ENCODE data around the gene RGPD3.
"Not testable (repeated sequence)": the region's sequence is repeated elsewhere in the genome, so short reads cannot be mapped to it uniquely, and the experiment has no call there.

DNA sequence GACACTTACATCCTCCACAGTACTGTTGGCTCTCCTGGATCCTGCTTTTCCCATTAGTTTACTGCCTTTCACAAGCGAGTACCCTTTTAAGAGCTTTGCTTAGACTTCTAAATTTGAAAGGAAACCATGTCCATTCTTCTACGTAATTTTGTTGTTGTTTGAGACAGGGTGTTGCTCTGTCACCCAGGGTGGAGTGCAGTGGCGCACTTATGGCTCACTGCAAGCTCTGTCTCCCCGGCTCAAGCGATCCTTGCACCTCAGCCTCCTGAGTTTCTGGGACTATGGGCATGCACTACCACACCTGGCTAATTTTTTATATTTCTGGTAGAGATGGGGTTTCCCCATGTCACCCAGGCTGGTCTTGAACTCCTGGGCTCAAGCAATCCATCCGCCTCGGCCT lies 43.7 kb upstream of the RGPD3 start:
- TF ChIP-seq, protein P1, sequence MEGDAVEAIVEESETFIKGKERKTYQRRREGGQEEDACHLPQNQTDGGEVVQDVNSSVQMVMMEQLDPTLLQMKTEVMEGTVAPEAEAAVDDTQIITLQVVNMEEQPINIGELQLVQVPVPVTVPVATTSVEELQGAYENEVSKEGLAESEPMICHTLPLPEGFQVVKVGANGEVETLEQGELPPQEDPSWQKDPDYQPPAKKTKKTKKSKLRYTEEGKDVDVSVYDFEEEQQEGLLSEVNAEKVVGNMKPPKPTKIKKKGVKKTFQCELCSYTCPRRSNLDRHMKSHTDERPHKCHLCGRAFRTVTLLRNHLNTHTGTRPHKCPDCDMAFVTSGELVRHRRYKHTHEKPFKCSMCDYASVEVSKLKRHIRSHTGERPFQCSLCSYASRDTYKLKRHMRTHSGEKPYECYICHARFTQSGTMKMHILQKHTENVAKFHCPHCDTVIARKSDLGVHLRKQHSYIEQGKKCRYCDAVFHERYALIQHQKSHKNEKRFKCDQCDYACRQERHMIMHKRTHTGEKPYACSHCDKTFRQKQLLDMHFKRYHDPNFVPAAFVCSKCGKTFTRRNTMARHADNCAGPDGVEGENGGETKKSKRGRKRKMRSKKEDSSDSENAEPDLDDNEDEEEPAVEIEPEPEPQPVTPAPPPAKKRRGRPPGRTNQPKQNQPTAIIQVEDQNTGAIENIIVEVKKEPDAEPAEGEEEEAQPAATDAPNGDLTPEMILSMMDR (IDR thresholded peaks at IDR 0.05; ENCODE audit: low read depth, low read length, missing input control): not testable (repeated sequence)
- TF ChIP-seq YY1 (IDR thresholded peaks at IDR 0.05); TAF1 (conservative IDR thresholded peaks at IDR 0.05); NR2F2 (IDR thresholded peaks at IDR 0.05); RAD21 (IDR thresholded peaks at IDR 0.05); EGR1 (IDR thresholded peaks at IDR 0.05; ENCODE audit: low read depth in 2 of 2): not testable (repeated sequence)
- TF ChIP-seq, protein P2, sequence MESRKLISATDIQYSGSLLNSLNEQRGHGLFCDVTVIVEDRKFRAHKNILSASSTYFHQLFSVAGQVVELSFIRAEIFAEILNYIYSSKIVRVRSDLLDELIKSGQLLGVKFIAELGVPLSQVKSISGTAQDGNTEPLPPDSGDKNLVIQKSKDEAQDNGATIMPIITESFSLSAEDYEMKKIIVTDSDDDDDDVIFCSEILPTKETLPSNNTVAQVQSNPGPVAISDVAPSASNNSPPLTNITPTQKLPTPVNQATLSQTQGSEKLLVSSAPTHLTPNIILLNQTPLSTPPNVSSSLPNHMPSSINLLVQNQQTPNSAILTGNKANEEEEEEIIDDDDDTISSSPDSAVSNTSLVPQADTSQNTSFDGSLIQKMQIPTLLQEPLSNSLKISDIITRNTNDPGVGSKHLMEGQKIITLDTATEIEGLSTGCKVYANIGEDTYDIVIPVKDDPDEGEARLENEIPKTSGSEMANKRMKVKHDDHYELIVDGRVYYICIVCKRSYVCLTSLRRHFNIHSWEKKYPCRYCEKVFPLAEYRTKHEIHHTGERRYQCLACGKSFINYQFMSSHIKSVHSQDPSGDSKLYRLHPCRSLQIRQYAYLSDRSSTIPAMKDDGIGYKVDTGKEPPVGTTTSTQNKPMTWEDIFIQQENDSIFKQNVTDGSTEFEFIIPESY (IDR thresholded peaks at IDR 0.05): not testable (repeated sequence)
- TF ChIP-seq, protein P3, sequence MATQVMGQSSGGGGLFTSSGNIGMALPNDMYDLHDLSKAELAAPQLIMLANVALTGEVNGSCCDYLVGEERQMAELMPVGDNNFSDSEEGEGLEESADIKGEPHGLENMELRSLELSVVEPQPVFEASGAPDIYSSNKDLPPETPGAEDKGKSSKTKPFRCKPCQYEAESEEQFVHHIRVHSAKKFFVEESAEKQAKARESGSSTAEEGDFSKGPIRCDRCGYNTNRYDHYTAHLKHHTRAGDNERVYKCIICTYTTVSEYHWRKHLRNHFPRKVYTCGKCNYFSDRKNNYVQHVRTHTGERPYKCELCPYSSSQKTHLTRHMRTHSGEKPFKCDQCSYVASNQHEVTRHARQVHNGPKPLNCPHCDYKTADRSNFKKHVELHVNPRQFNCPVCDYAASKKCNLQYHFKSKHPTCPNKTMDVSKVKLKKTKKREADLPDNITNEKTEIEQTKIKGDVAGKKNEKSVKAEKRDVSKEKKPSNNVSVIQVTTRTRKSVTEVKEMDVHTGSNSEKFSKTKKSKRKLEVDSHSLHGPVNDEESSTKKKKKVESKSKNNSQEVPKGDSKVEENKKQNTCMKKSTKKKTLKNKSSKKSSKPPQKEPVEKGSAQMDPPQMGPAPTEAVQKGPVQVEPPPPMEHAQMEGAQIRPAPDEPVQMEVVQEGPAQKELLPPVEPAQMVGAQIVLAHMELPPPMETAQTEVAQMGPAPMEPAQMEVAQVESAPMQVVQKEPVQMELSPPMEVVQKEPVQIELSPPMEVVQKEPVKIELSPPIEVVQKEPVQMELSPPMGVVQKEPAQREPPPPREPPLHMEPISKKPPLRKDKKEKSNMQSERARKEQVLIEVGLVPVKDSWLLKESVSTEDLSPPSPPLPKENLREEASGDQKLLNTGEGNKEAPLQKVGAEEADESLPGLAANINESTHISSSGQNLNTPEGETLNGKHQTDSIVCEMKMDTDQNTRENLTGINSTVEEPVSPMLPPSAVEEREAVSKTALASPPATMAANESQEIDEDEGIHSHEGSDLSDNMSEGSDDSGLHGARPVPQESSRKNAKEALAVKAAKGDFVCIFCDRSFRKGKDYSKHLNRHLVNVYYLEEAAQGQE (IDR thresholded peaks at IDR 0.05): not testable (repeated sequence)
- TF ChIP-seq, protein P4, sequence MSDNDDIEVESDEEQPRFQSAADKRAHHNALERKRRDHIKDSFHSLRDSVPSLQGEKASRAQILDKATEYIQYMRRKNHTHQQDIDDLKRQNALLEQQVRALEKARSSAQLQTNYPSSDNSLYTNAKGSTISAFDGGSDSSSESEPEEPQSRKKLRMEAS (IDR thresholded peaks at IDR 0.05): not testable (repeated sequence)
- TF ChIP-seq, protein P5, sequence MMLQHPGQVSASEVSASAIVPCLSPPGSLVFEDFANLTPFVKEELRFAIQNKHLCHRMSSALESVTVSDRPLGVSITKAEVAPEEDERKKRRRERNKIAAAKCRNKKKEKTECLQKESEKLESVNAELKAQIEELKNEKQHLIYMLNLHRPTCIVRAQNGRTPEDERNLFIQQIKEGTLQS (IDR thresholded peaks at IDR 0.05): not testable (repeated sequence)

Measured in liver (tissue), 3 donors.